Panc1 (cell line): Measurements from ENCODE around the gene KLF14.
"Not testable (repeated sequence)": the region's sequence is repeated elsewhere in the genome, so short reads cannot be mapped to it uniquely, and the experiment has no call there.

Experiments used
- POLR2AphosphoS5 ChIP-seq: IDR thresholded peaks from 2 replicates; pipeline ENCODE4 v1.6.1; 2012; ENCODE audit warnings: mild to moderate bottlenecking, low read depth, low read length, moderate library complexity
- TF ChIP-seq, protein P1 (sequence below): fragments of 450-650 bp; IDR thresholded peaks from 2 replicates; pipeline ENCODE4 v1.5.1; 2017; ENCODE audit warnings: mild to moderate bottlenecking
- TF ChIP-seq, protein P2 (sequence below), 2 experiments: IDR thresholded peaks; 2 replicates each; pipeline ENCODE4 v1.6.1; 2011 to 2012; ENCODE audit warnings: low read depth in 2 of 2, control low read depth in 1 of 2, low read length in 1 of 2, mild to moderate bottlenecking in 1 of 2, moderate library complexity in 1 of 2; ENCODE audit not compliant: insufficient read depth in 1 of 2

DNA sequence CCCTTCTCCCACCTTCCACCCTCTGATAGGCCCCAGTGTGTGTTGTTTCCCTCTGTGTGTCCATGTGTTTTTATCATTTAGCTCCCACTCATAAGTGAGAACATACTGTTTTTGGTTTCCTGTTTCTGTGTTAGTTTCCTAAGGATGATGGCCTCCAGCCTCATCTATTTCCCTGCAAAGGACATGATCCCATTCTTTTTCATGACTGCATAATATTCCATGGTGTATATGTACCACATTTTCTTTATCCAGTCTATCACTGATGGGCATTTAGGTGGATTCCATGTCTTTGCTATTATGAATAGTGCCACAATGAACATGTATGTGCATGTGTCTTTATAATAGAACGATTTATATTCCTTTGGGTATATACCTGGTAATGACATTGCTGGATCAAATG, 41.6 kb downstream of the KLF14 start:
- TF ChIP-seq, protein P1, sequence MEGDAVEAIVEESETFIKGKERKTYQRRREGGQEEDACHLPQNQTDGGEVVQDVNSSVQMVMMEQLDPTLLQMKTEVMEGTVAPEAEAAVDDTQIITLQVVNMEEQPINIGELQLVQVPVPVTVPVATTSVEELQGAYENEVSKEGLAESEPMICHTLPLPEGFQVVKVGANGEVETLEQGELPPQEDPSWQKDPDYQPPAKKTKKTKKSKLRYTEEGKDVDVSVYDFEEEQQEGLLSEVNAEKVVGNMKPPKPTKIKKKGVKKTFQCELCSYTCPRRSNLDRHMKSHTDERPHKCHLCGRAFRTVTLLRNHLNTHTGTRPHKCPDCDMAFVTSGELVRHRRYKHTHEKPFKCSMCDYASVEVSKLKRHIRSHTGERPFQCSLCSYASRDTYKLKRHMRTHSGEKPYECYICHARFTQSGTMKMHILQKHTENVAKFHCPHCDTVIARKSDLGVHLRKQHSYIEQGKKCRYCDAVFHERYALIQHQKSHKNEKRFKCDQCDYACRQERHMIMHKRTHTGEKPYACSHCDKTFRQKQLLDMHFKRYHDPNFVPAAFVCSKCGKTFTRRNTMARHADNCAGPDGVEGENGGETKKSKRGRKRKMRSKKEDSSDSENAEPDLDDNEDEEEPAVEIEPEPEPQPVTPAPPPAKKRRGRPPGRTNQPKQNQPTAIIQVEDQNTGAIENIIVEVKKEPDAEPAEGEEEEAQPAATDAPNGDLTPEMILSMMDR, result not testable (repeated sequence)
- TF ChIP-seq, protein P2, sequence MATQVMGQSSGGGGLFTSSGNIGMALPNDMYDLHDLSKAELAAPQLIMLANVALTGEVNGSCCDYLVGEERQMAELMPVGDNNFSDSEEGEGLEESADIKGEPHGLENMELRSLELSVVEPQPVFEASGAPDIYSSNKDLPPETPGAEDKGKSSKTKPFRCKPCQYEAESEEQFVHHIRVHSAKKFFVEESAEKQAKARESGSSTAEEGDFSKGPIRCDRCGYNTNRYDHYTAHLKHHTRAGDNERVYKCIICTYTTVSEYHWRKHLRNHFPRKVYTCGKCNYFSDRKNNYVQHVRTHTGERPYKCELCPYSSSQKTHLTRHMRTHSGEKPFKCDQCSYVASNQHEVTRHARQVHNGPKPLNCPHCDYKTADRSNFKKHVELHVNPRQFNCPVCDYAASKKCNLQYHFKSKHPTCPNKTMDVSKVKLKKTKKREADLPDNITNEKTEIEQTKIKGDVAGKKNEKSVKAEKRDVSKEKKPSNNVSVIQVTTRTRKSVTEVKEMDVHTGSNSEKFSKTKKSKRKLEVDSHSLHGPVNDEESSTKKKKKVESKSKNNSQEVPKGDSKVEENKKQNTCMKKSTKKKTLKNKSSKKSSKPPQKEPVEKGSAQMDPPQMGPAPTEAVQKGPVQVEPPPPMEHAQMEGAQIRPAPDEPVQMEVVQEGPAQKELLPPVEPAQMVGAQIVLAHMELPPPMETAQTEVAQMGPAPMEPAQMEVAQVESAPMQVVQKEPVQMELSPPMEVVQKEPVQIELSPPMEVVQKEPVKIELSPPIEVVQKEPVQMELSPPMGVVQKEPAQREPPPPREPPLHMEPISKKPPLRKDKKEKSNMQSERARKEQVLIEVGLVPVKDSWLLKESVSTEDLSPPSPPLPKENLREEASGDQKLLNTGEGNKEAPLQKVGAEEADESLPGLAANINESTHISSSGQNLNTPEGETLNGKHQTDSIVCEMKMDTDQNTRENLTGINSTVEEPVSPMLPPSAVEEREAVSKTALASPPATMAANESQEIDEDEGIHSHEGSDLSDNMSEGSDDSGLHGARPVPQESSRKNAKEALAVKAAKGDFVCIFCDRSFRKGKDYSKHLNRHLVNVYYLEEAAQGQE (IDR thresholded peaks at IDR 0.05; ENCODE audit: insufficient read depth in 1 of 2, low read depth in 2 of 2, low read length in 1 of 2), result not testable (repeated sequence)
- TF ChIP-seq POLR2AphosphoS5, result not testable (repeated sequence)
